ENCODE measurements around the gene LRRC73. TPM values are rescaled to one million over a fixed set of nuclear protein-coding genes. Genes with fewer than 3 reads are reported as not detected.
A peak's percentile ranks its signal among the peaks of the same experiment; 100 is the strongest.

LRRC73 gene
- total RNA-seq, 1 experiment from 2014 or later: 0.55 TPM

GRCh38 chr6:43469947-43470346, 40.2 kb downstream of the LRRC73 start:
- Histone ChIP-seq H3F3A (ENCODE audit: insufficient read depth, low read depth) (0 out of 2 replicates have a peak, but pooled peaks cover 3% of the 10 kb centered on the region), H3K79me2 (ENCODE audit: low read depth) (no peaks in the 10 kb centered on the region), H3K4me1 (replicated peaks; ENCODE audit: insufficient read depth) (peaks cover 26% of the 10 kb centered on the region), H3K4me2 (no peak overlapping the region), H3K9me2 (ENCODE audit: insufficient read depth) (no peaks in the 10 kb centered on the region), H3K27me3 (ENCODE audit: insufficient read depth, low read depth) (no peaks in the 10 kb centered on the region), H3K27ac (no peak overlapping the region), H4K20me1 (ENCODE audit: insufficient read depth) (no peaks in the 10 kb centered on the region), H2AFZ (no peak overlapping the region), H3K4me3 (no peak overlapping the region), H3K9me3 (ENCODE audit: insufficient read depth, low read depth) (no peaks in the 10 kb centered on the region), H3K36me3 (ENCODE audit: low read depth) (no peaks in the 10 kb centered on the region)
- ChIA-PET POLR2A (ENCODE audit: unreplicated experiment) (no interaction called here), CTCF (no interaction called here)
- TF ChIP-seq EZH2 (IDR thresholded peaks at IDR 0.05; ENCODE audit: low read depth): no peak
- TF ChIP-seq CTCF (conservative IDR thresholded peaks at IDR 0.05): no peak
- intact Hi-C loops (cut with micrococcal nuclease; ENCODE audit: unreplicated experiment): no loop called here
- no TSS peak for BruUV-seq (replicated peaks)
- DNase-seq: no peak

- no peak overlapping the region; the same call in 1 of the 2 replicates for H3K4me2 ChIP-seq
- TF ChIP-seq CTCF (conservative IDR thresholded peaks at IDR 0.05) (no peak), EZH2 (IDR thresholded peaks at IDR 0.05; ENCODE audit: low read depth) (no peak)
- H3K4me1 ChIP-seq (replicated peaks; ENCODE audit: insufficient read depth): peaks cover 26% of the 10 kb centered on the region
- H3K27ac ChIP-seq: no peak overlapping the region
- intact Hi-C loops (cut with micrococcal nuclease; ENCODE audit: unreplicated experiment): no loop called here
- no peaks in the 10 kb centered on the region for H3K9me2 ChIP-seq (ENCODE audit: insufficient read depth)
- no peaks in the 10 kb centered on the region for H3K9me3 ChIP-seq (ENCODE audit: insufficient read depth, low read depth)
- POLR2A ChIA-PET (ENCODE audit: unreplicated experiment): no interaction called here
- peak in 1 of 2 experiments; percentile 47 for DNase-seq
- H3K79me2 ChIP-seq (ENCODE audit: low read depth): no peaks in the 10 kb centered on the region
- H3K36me3 ChIP-seq (ENCODE audit: low read depth): no peaks in the 10 kb centered on the region
- 0 out of 2 replicates have a peak, but pooled peaks cover 3% of the 10 kb centered on the region for H3F3A ChIP-seq (ENCODE audit: insufficient read depth, low read depth)
- no peak overlapping the region for H2AFZ ChIP-seq
- no peak overlapping the region for H3K4me3 ChIP-seq
- BruUV-seq (replicated peaks): no TSS peak
- CTCF ChIA-PET: interaction anchor here (0.7 kb wide), 1 partner anchor 11 kb away, joined by 3 read pairs; no protein-coding TSS in a partner anchor
- H4K20me1 ChIP-seq (ENCODE audit: insufficient read depth): no peaks in the 10 kb centered on the region
- no peaks in the 10 kb centered on the region for H3K27me3 ChIP-seq (ENCODE audit: insufficient read depth, low read depth)
These were observed 41.1 kb downstream of the LRRC73 start for GRCh38 chr6:43468748-43469681.

GRCh38 chr6:43468240-43468639, 41.9 kb downstream of the LRRC73 start:
- peaks cover 26% of the 10 kb centered on the region for H3K4me1 ChIP-seq (replicated peaks; ENCODE audit: insufficient read depth)
- H3K79me2 ChIP-seq (ENCODE audit: low read depth): no peaks in the 10 kb centered on the region
- no peaks in the 10 kb centered on the region for H3K36me3 ChIP-seq (ENCODE audit: low read depth)
- POLR2A ChIA-PET (ENCODE audit: unreplicated experiment): no interaction called here
- BruUV-seq (replicated peaks): no TSS peak
- no peak overlapping the region for H3K4me2 ChIP-seq
- TF ChIP-seq CTCF (conservative IDR thresholded peaks at IDR 0.05) (no peak), EZH2 (IDR thresholded peaks at IDR 0.05; ENCODE audit: low read depth) (no peak)
- no peaks in the 10 kb centered on the region for H3K27me3 ChIP-seq (ENCODE audit: insufficient read depth, low read depth)
- intact Hi-C loops (cut with micrococcal nuclease; ENCODE audit: unreplicated experiment): no loop called here
- no peak for DNase-seq
- CTCF ChIA-PET: interaction anchor here (0.6 kb wide), 1 partner anchor 13 kb away, joined by 17 read pairs; no protein-coding TSS in a partner anchor
- no peaks in the 10 kb centered on the region for H3K9me3 ChIP-seq (ENCODE audit: insufficient read depth, low read depth)
- H3K27ac ChIP-seq: no peak overlapping the region
- 0 out of 2 replicates have a peak, but pooled peaks cover 3% of the 10 kb centered on the region for H3F3A ChIP-seq (ENCODE audit: insufficient read depth, low read depth)
- H3K4me3 ChIP-seq: no peak overlapping the region
- H3K9me2 ChIP-seq (ENCODE audit: insufficient read depth): no peaks in the 10 kb centered on the region
- no peaks in the 10 kb centered on the region for H4K20me1 ChIP-seq (ENCODE audit: insufficient read depth)
- H2AFZ ChIP-seq: no peak overlapping the region

All from PC-9 (cell line).